Subcutaneous adipose tissue (tissue), 4 donors: ENCODE results near the gene GRXCR1. TPM values are rescaled to one million over a fixed set of nuclear protein-coding genes. Genes with fewer than 3 reads are reported as not detected.

Source experiments
- CTCF ChIP-seq: fragments of 450-650 bp; IDR thresholded peaks from one replicate; pipeline ENCODE4 v1.5.1; 2016; ENCODE audit warnings: low read depth, mild to moderate bottlenecking, control low read depth, antibody characterized with exemption, moderate library complexity
- small RNA-seq: library from RNA; depleted of rRNA; stranded (forward); fragments of <200 nt; gene quantifications from one replicate; pipeline ENCODE3, GENCODE V24; 2016
- total RNA-seq, 4 donors: library from RNA; depleted of rRNA; stranded (reverse); fragments of >200 nt; gene quantifications; one replicate each; pipeline ENCODE4 v1.1.0, GENCODE V29; 2016

GRXCR1 gene
- total RNA-seq, 4 donors from 2014 or later, result not detected

- TF ChIP-seq CTCF, result no peak
These were observed 154.5 kb downstream of the GRXCR1 start for GRCh38 chr4:43047058-43047457.

GRCh38 chr4:43048570-43048969, 156.1 kb downstream of the GRXCR1 start:
- no peak for TF ChIP-seq CTCF

GRCh38 chr4:43049326-43049725, 156.8 kb downstream of the GRXCR1 start:
- TF ChIP-seq CTCF, result no peak

- TF ChIP-seq CTCF, result no peak
These were observed 173.9 kb downstream of the GRXCR1 start for GRCh38 chr4:43066415-43066814.

- no peak for TF ChIP-seq CTCF
These were observed 178.6 kb downstream of the GRXCR1 start for GRCh38 chr4:43071069-43071468.

Small RNA genes within 50 kb of the gene (small RNA-seq; reads per million reads assigned to genes)
- not detected for gene RN7SKP82

Other genes with a start within 250 kb of the GRXCR1 start
- gene ATP8A1, start 235.6 kb upstream of the GRXCR1 start, total RNA-seq, result 10 to 100 TPM; 17.6 to 38.5 (median 21.0) TPM